ENCODE measurements around the gene ASCC3.

GRCh38 chr6:100920028-100920605, 39.0 kb upstream of the ASCC3 start:
- TF ChIP-seq EP300 (IDR thresholded peaks at IDR 0.05) (no peak), CTCF (IDR thresholded peaks at IDR 0.05) (no peak), POLR2A (IDR thresholded peaks at IDR 0.05) (no peak)
